CD4-positive, alpha-beta T cell treated with Interleukin-21 for 1 hour (primary cell): ENCODE measurements around the gene RPN1.
A peak's percentile ranks its signal among the peaks of the same experiment; 100 is the strongest.

ENCODE experiments used
- DNase-seq: peaks from one replicate; pipeline ENCODE4 v3.0.0-alpha.2; 2020

The RPN1 gene

GRCh38 chr3:128576290-128576689, 74.3 kb downstream of the RPN1 start:
- no peak for DNase-seq

- DNase-seq = no peak
Measured at GRCh38 chr3:128575777-128576176, 74.8 kb downstream of the RPN1 start.

- DNase-seq = no peak
Measured at GRCh38 chr3:128573707-128574162, 76.9 kb downstream of the RPN1 start.

GRCh38 chr3:128573160-128573559, 77.5 kb downstream of the RPN1 start:
- DNase-seq = no peak

GRCh38 chr3:128572644-128573105, 77.9 kb downstream of the RPN1 start:
- peak; percentile 17 for DNase-seq

- no peak for DNase-seq
Measured at GRCh38 chr3:128572013-128572412, 78.6 kb downstream of the RPN1 start.
